ENCODE data around the gene TTLL6. TPM values are rescaled to one million over a fixed set of nuclear protein-coding genes. Genes with fewer than 3 reads are reported as not detected.
"Not testable (repeated sequence)": the region's sequence is repeated elsewhere in the genome, so short reads cannot be mapped to it uniquely, and the experiment has no call there.

Gene TTLL6
- polyA plus RNA-seq (2013, experiment 1 of 2; ENCODE audit: insufficient read length) = not detected
- not detected for polyA plus RNA-seq (2013, experiment 2 of 2; ENCODE audit: insufficient read length)

- DNase-seq = peak; percentile 69
Measured at GRCh38 chr17:48816774-48817590, at the start of gene TTLL6. Gene TTLL6 (minus strand): TSS chr17:48817229. CDS start chr17:48817072, 157 bp downstream.

GRCh38 chr17:48860456-48860855 lies 43.4 kb upstream of the TTLL6 start:
- no peak for DNase-seq

- no peak for DNase-seq
Measured at GRCh38 chr17:48860034-48860433, 43.0 kb upstream of the TTLL6 start.

- no peak for DNase-seq
Measured at GRCh38 chr17:48856122-48856821, 39.2 kb upstream of the TTLL6 start.

GRCh38 chr17:48854774-48855476 lies 37.9 kb upstream of the TTLL6 start:
- DNase-seq = no peak

GRCh38 chr17:48850792-48851323 lies 33.8 kb upstream of the TTLL6 start:
- DNase-seq = no peak

- DNase-seq = peak; percentile 7
Measured at GRCh38 chr17:48843187-48843900, 26.3 kb upstream of the TTLL6 start.

GRCh38 chr17:48842746-48843145 lies 25.7 kb upstream of the TTLL6 start:
- DNase-seq = peak; percentile 50

GRCh38 chr17:48841395-48841831 lies 24.4 kb upstream of the TTLL6 start:
- peak; percentile 49 for DNase-seq

GRCh38 chr17:48840441-48840840 lies 23.4 kb upstream of the TTLL6 start:
- peak; percentile 8 for DNase-seq

GRCh38 chr17:48837458-48837857 lies 20.4 kb upstream of the TTLL6 start:
- not testable (repeated sequence) for DNase-seq

GRCh38 chr17:48835971-48836370 lies 18.9 kb upstream of the TTLL6 start:
- no peak for DNase-seq

- no peak for DNase-seq
Measured at GRCh38 chr17:48834973-48835372, 17.9 kb upstream of the TTLL6 start.

GRCh38 chr17:48831549-48831883 lies 14.5 kb upstream of the TTLL6 start:
- no peak for DNase-seq

- peak; percentile 92 for DNase-seq
Measured at GRCh38 chr17:48830840-48831548, 14.0 kb upstream of the TTLL6 start, which contains the start of gene CALCOCO2. Gene CALCOCO2 (plus strand): TSS chr17:48831035. CDS start chr17:48841708, 10,673 bp downstream.

GRCh38 chr17:48825446-48826381 lies 8.7 kb upstream of the TTLL6 start:
- peak; percentile 17 for DNase-seq

- DNase-seq = not testable (repeated sequence)
Measured at GRCh38 chr17:48820936-48821335, 3.9 kb upstream of the TTLL6 start.

- no peak for DNase-seq
Measured at GRCh38 chr17:48819466-48819865, 2.4 kb upstream of the TTLL6 start.

- no peak for DNase-seq
Measured at GRCh38 chr17:48818361-48818841, 1.4 kb upstream of the TTLL6 start.

- no peak for DNase-seq
Measured at GRCh38 chr17:48816438-48816773, 623 bp downstream of the TTLL6 start.

Data from fibroblast of skin of back (primary cell).